ENCODE results near the gene GLIS1. TPM values are rescaled to one million over a fixed set of nuclear protein-coding genes. Genes with fewer than 3 reads are reported as not detected.

Gene GLIS1
- total and polyA plus RNA-seq, 2 of the 8 experiments (the other 6 are each of a cell fraction or from before 2014, with no cell fraction given), result 0.15 to 0.22 TPM

DNA sequence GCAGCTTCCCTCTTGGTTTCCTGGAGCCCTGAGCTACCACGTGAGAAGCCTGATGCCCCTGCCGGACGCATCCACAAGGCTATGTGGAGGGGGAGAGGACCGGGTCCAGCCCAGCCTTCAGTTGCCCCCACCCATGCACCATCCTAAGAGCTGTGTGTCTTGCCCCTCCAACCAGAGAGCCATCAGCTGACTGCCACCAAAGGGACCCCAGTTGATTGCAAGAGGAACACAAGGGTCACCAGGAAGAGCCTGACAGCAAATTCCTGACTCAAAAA lies 81.5 kb downstream of the GLIS1 start:
- DNase-seq (ENCODE audit: low read depth in 1 of 2, low spot score in 2 of 2) (no peak), FAIRE-seq (no peak)
- Histone ChIP-seq H3K23me2 (ENCODE audit: low read depth, low read length) (no peaks in the 10 kb centered on the region), H3K9ac (replicated peaks in 1 of 4; ENCODE audit: extremely low read depth in 1 of 4, low read depth in 3 of 4, low read length in 3 of 4) (no peak overlapping the region), H4K8ac (ENCODE audit: extremely low read depth, insufficient read depth, low read length) (no peak overlapping the region), H3K4ac (replicated peaks; ENCODE audit: insufficient read length, low read depth, low read length) (no peak overlapping the region), H3K4me1 (replicated peaks in 1 of 4; ENCODE audit: control insufficient read depth in 3 of 4, insufficient read depth in 4 of 4, low read length in 3 of 4) (no peaks in the 10 kb centered on the region; a peak in 2 of 7 replicates), H2BK120ac (replicated peaks; ENCODE audit: low read depth, low read length) (no peak overlapping the region), H4K20me1 (replicated peaks in 1 of 2; ENCODE audit: control insufficient read depth in 1 of 2, insufficient read depth in 2 of 2, low read length in 2 of 2) (no peaks in the 10 kb centered on the region), H3K23ac (ENCODE audit: insufficient read length) (no peak overlapping the region), H3K9me3 (ENCODE audit: insufficient read depth in 2 of 2, low read depth in 1 of 2, low read length in 1 of 2) (no peaks in the 10 kb centered on the region), H3K56ac (replicated peaks; ENCODE audit: insufficient read length, low read depth, low read length) (no peak overlapping the region), H2BK15ac (ENCODE audit: low read length) (no peak overlapping the region), H3K36me3 (ENCODE audit: control insufficient read depth in 2 of 4, insufficient read depth in 4 of 4, low read length in 3 of 4) (no peaks in the 10 kb centered on the region), H3K14ac (ENCODE audit: insufficient read length) (no peak overlapping the region), H2AK5ac (ENCODE audit: low read depth, low read length) (no peak overlapping the region), H3K27me3 (replicated peaks in 1 of 4; ENCODE audit: control insufficient read depth in 3 of 4, extremely low read depth in 1 of 4, insufficient read depth in 3 of 4, low read length in 3 of 4) (no peaks in the 10 kb centered on the region; a peak in 1 of 7 replicates), H4K5ac (ENCODE audit: insufficient read length, low read depth, low read length) (no peak overlapping the region), H3K79me2 (ENCODE audit: control insufficient read depth in 1 of 2, insufficient read depth in 2 of 2, low read length in 2 of 2) (no peaks in the 10 kb centered on the region), H4K91ac (replicated peaks; ENCODE audit: insufficient read length, low read length) (no peak overlapping the region), H3K4me2 (ENCODE audit: insufficient read depth in 1 of 2, low read depth in 2 of 2, low read length in 2 of 2) (no peak overlapping the region), H2BK12ac (ENCODE audit: low read depth, low read length) (no peak overlapping the region), H2BK5ac (ENCODE audit: low read depth, low read length) (no peak overlapping the region), H3K27ac (ENCODE audit: low read depth, low read length) (no peak overlapping the region), H2AFZ (ENCODE audit: low read length) (no peak overlapping the region), H3K79me1 (ENCODE audit: low read depth, low read length) (no peaks in the 10 kb centered on the region; the same call in 1 of the 2 replicates), H3K18ac (ENCODE audit: extremely low read depth, low read length) (no peak overlapping the region), H3K4me3 (ENCODE audit: extremely low read depth in 1 of 4, insufficient read depth in 2 of 4, low read depth in 3 of 4, low read length in 4 of 4) (no peak overlapping the region), H2BK20ac (ENCODE audit: low read length) (no peak overlapping the region)
- ChIA-PET POLR2A (ENCODE audit: partially characterized antibody) (no interaction called here), CTCF (ENCODE audit: partially characterized antibody) (interaction anchor here (0.7 to 3.2 kb wide), 4 partner anchors 14 to 63 kb away, joined by 3 to 10 read pairs (median 3); no protein-coding TSS in a partner anchor)
- 50% methylated on average over 4 of the region's 4 CpGs; no CpG with 5 or more reads in 1 of the 2 experiments for WGBS, 2 experiments (ENCODE audit: extremely low coverage in 1 of 2, insufficient coverage in 1 of 2, insufficient read length in 1 of 2, insufficient replicate concordance in 2 of 2, low coverage in 1 of 2, low lambda C conversion rate in 2 of 2, missing lambda C conversion rate in 1 of 2)
- TF ChIP-seq CTBP2 (IDR thresholded peaks at IDR 0.05; ENCODE audit: borderline replicate concordance, insufficient read depth, insufficient read length, low read length), result no peak
- no peak for TF ChIP-seq BRCA1 (IDR thresholded peaks at IDR 0.05; ENCODE audit: low read depth, low read length)
- no peak for TF ChIP-seq SP4 (IDR thresholded peaks at IDR 0.05; ENCODE audit: low read length)
- no peak for TF ChIP-seq TBP (IDR thresholded peaks at IDR 0.05; ENCODE audit: low read depth, low read length)
- no peak for TF ChIP-seq EGR1 (IDR thresholded peaks at IDR 0.05; ENCODE audit: borderline replicate concordance, low read depth, low read length)
- no peak for TF ChIP-seq SIN3A (conservative IDR thresholded peaks at IDR 0.05 in 1 of 2, IDR thresholded peaks at IDR 0.05 in 1 of 2; ENCODE audit: low read depth in 1 of 2, low read length in 2 of 2)
- no peak for TF ChIP-seq CBX8 (IDR thresholded peaks at IDR 0.05; ENCODE audit: borderline replicate concordance, low read depth, low read length)
- no peak for TF ChIP-seq CREB1 (IDR thresholded peaks at IDR 0.05)
- no peak for TF ChIP-seq SIRT6 (IDR thresholded peaks at IDR 0.05; ENCODE audit: low read length)
- no peak for TF ChIP-seq SP2 (IDR thresholded peaks at IDR 0.05; ENCODE audit: low read length)
- no peak for TF ChIP-seq CHD2 (IDR thresholded peaks at IDR 0.05; ENCODE audit: low read length)
- no peak for TF ChIP-seq NRF1 (IDR thresholded peaks at IDR 0.05; ENCODE audit: low read depth, low read length)
- TF ChIP-seq POLR2A (IDR thresholded peaks at IDR 0.05; ENCODE audit: control extremely low read depth in 1 of 2, low read depth in 2 of 2, low read length in 2 of 2), result no peak
- no peak for TF ChIP-seq RNF2 (IDR thresholded peaks at IDR 0.05; ENCODE audit: borderline replicate concordance, low read depth, low read length, missing control alignments, poor library complexity, severe bottlenecking)
- TF ChIP-seq CHD1 (IDR thresholded peaks at IDR 0.05; ENCODE audit: low read depth, low read length), result no peak
- TF ChIP-seq MAX (IDR thresholded peaks at IDR 0.05), result no peak
- TF ChIP-seq KDM5A (IDR thresholded peaks at IDR 0.05; ENCODE audit: low read length), result no peak

All from H1 (cell line).